ENCODE data around the gene KCNJ18. TPM values are rescaled to one million over a fixed set of nuclear protein-coding genes. Genes with fewer than 3 reads are reported as not detected.
"Not testable (repeated sequence)": the region's sequence is repeated elsewhere in the genome, so short reads cannot be mapped to it uniquely, and the experiment has no call there.

KCNJ18 gene
- total RNA-seq, 1 donor = not detected

DNA sequence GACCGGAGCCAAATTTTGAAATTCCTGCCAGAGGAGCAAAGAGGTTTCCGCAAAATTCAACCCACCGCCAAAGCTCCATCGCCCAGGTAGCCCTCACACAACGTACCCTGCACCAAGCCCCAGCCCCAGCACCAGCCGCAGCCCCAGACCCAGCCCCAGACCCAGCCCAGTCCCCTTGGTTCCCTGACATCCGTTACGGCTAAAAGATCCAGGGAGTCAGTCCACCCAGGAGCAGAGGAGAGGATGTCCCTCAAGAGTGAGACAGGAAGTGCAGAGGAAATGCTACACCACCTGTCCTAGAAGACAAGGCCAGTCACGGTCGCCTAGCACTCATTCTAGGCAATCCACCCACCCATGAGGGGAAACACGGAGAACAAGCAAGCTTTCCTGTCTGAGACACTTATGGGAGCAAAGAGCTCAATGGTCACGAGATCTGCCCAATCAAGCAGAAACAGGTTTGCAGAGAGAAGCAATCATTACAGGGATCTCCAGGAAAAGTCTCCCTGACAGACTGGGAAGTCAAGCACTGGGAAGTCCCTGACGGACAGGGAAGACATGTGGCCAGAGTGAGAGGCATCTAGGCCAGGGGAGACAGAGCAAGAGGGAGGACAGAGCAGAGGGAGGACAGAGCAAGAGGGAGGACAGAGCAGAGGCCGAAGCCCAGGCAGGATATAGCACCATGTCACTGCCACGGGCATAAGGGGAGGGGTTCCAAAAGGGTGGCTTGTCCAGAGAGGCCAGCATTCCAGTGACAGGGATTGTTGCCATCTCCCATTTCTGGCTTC, 15.0 kb upstream of the KCNJ18 start:
- DNase-seq (ENCODE audit: low read depth) = no peak
- H3K4me3 ChIP-seq (ENCODE audit: low read depth, low read length) = no peak overlapping the region
- TF ChIP-seq, protein P1, sequence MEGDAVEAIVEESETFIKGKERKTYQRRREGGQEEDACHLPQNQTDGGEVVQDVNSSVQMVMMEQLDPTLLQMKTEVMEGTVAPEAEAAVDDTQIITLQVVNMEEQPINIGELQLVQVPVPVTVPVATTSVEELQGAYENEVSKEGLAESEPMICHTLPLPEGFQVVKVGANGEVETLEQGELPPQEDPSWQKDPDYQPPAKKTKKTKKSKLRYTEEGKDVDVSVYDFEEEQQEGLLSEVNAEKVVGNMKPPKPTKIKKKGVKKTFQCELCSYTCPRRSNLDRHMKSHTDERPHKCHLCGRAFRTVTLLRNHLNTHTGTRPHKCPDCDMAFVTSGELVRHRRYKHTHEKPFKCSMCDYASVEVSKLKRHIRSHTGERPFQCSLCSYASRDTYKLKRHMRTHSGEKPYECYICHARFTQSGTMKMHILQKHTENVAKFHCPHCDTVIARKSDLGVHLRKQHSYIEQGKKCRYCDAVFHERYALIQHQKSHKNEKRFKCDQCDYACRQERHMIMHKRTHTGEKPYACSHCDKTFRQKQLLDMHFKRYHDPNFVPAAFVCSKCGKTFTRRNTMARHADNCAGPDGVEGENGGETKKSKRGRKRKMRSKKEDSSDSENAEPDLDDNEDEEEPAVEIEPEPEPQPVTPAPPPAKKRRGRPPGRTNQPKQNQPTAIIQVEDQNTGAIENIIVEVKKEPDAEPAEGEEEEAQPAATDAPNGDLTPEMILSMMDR (IDR thresholded peaks at IDR 0.05; ENCODE audit: insufficient read depth, low read depth, low read length) = no peak

DNA sequence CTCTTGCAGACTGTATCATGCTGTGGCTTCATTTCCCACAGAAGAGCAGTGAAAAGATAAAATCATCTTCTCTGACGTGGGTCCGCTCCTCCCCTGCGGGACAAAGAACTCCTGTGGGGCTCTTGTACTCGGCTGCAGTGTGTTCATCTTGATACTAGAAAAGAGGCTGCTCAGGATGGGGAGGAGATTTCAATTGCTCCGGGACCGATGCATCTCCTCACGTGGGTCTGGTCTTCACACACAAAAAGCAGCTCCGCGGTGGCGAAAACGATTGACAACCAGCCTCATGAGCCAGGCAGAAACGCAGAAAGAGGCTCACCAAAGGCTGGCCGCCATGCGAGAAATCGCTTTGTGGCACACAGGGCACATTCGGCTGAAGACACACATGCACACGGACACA, 14.4 kb upstream of the KCNJ18 start:
- DNase-seq (ENCODE audit: low read depth) = no peak
- H3K4me3 ChIP-seq (ENCODE audit: low read depth, low read length) = no peak overlapping the region
- TF ChIP-seq, protein P1 (IDR thresholded peaks at IDR 0.05; ENCODE audit: insufficient read depth, low read depth, low read length) = no peak

DNA sequence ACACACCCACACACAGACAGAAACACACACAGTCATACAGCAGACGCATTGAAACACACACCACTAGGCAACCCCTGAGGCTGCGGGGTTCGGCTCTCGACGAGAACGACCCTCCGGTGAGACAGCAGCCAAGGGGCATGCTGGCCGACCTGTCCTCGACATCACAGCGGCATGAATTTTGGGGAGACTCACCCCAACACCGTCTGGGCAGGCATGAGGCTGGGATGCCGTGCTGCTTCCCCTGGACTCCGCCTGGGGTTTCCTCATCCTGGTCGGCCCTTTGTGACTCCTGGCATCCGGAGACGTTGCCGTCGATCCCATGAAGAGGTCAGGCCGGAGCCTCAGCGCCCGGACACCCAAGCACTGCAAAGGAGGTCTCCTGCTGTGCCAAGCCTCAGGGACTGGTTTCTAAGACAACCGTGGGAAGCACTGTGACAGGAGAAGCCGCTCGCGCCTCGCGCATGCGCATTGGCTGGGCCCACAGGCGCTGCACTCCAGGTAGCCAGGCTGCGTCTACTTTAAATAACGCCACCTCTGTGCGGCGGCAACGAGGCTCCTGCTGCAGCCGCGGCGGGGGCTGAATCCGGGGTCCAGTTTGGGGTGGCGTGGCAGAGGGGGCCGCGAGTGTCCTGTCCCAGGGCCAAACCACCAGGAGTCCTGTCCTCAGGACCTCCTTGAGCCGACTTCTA, 13.8 kb upstream of the KCNJ18 start:
- TF ChIP-seq, protein P1 (IDR thresholded peaks at IDR 0.05; ENCODE audit: insufficient read depth, low read depth, low read length) = no peak
- H3K4me3 ChIP-seq (ENCODE audit: low read depth, low read length) = no peak overlapping the region
- DNase-seq (ENCODE audit: low read depth) = no peak

DNA sequence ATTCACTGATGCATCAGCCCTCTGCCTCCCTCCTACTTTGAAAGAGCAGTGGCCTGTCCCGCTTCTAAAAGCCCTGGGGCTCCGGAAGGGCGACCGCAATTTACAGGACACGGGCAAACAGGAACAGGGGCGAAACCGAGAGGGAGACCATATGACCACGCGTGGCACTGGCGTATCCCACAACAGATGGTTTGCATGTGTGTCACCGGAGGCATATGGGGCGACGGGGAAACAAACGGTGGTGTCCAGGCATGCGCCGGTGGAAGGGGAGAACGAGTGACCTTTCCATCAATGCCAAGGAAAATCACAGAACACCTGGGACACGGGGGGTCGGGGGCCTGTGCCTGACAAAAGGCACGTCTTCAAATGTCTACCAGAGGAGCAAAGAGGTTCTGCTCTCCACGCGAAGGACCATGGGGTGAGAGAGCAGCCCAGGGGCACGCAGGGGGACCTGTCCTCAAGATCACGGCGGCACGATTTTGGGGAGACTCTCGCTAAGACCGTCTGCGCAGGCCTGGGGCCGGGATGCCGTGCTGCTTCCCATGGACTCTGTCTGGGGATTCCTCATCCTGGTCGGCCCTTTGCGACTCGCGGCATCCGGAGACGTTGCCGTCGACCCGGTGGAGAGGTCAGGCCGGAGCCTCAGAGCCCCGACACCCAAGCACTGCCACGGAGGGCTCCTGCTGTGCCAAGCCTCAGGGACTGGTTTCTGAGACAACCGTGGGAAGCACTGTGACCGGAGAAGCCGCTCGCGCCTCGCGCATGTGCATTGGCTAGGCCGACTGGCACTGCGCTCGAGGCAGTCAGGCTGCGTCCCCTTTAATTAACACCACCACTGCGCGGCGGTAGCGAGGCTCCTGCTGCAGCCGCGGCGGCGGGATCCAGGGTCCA, 12.8 kb upstream of the KCNJ18 start:
- TF ChIP-seq, protein P1 (IDR thresholded peaks at IDR 0.05; ENCODE audit: insufficient read depth, low read depth, low read length) = no peak
- H3K4me3 ChIP-seq (ENCODE audit: low read depth, low read length) = no peak overlapping the region
- no peak for DNase-seq (ENCODE audit: low read depth)

DNA sequence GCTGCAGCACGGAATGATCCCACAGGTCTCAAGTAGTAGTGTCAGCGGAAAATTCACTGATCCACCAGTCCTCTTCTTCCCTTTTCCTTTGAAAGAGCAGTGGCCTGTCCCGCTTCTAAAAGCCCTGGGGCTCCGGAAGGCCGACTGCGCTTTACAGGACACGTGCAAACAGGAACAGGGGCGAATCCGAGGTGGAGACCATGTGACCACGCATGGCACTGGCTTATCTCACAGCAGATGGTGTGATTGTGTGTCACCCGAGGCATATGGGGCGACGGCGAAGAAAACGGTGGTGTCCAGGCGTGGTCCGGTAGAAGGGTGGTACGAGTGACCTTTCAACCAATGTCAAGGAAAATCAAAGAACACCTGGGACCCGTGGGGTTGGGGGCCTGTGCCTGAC, 12.0 kb upstream of the KCNJ18 start:
- no peak for DNase-seq (ENCODE audit: low read depth)
- no peak overlapping the region for H3K4me3 ChIP-seq (ENCODE audit: low read depth, low read length)
- TF ChIP-seq, protein P1 (IDR thresholded peaks at IDR 0.05; ENCODE audit: insufficient read depth, low read depth, low read length) = no peak

DNA sequence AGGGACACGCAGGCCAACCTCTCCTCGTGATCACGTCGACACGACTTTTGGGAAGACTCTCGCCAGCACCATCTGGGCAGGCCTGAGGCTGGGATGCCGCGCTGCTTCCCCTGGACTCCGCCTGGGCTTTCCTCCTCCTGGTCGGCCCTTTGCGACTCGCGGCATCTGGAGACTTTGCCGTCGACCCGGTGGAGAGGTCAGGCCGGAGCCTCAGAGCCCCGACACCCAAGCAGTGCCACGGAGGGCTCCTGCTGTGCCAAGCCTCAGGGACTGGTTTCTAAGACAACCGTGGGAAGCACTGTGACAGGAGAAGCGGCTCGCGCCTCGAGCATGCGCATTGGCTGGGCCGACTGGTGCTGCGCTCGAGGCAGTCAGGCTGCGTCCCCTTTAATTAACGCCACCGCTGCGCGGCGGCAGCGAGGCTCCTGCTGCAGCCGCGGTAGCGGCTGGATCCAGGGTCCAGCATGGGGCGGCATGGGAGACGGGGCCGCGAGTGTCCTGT, 11.4 kb upstream of the KCNJ18 start:
- DNase-seq (ENCODE audit: low read depth); H3K4me3 ChIP-seq (ENCODE audit: low read depth, low read length): not testable (repeated sequence)

DNA sequence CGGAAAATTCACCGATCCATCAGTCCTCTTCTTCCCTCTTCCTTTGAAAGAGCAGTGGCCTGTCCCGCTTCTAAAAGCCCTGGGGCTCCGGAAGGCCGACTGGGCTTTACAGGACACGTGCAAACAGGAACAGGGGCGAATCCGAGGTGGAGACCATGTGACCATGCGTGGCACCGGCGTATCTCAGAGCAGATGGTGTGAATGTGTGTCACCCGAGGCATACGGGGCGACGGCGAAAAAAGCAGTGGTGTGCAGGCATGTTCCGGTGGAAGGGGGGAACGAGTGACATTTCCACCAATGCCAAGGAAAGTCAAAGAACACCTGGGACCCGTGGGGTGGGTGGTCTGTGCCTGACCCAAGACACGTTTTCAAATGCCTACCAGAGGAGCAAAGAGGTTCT, 10.7 kb upstream of the KCNJ18 start:
- not testable (repeated sequence) for DNase-seq (ENCODE audit: low read depth); H3K4me3 ChIP-seq (ENCODE audit: low read depth, low read length)

DNA sequence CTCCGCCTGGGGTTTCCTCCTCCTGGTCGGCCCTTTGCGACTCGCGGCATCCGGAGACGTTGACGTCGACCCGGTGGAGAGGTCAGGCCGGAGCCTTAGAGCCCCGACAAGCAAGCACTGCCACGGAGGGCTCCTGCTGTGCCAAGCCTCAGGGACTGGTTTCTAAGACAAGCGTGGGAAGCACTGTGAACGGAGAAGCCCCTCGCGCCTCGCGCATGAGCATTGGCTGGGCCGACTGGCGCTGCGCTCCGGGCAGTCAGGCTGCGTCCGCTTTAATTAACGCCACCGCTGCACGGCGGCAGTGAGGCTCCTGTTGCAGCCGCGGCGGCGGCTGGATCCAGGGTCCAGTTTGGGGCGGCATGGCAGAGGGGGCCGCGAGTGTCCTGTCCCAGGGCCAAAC, 10.2 kb upstream of the KCNJ18 start:
- DNase-seq (ENCODE audit: low read depth); H3K4me3 ChIP-seq (ENCODE audit: low read depth, low read length): not testable (repeated sequence)

DNA sequence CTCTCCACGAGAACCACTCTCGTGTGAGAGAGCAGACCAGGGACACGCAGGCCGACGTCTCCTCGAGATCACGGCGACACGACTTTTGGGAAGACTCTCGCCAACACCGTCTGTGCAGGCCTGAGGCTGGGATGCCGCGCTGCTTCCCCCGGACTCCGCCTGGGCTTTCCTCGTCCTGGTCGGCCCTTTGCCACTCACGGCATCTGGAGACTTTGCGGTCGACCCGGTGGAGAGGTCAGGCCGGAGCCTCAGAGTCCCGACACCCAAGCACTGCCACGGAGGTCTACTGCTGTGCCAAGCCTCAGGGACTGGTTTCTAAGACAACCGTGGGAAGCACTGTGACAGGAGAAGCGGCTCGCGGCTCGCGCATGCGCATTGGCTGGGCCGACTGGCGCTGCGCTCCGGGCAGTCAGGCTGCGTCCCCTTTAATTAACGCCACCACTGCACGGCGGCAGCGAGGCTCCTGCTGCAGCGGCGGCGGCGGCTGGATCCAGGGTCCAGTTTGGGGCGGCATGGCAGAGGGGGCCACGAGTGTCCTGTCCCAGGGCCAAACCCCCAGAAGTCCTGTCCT, 9.1 kb upstream of the KCNJ18 start:
- DNase-seq (ENCODE audit: low read depth); H3K4me3 ChIP-seq (ENCODE audit: low read depth, low read length): not testable (repeated sequence)

DNA sequence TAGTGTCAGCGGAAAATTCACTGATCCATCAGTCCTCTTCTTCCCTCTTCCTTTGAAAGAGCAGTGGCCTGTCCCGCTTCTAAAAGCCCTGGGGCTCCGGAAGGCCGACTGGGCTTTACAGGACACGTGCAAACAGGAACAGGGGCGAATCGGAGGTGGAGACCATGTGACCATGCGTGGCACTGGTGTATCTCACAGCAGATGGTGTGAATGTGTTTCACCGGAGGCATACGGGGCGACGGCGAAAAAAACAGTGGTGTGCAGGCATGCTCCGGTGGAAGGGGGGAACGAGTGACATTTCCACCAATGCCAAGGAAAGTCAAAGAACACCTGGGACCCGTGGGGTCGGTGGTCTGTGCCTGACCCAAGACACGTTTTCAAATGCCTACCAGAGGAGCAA, 8.4 kb upstream of the KCNJ18 start:
- not testable (repeated sequence) for H3K4me3 ChIP-seq (ENCODE audit: low read depth, low read length); DNase-seq (ENCODE audit: low read depth)

DNA sequence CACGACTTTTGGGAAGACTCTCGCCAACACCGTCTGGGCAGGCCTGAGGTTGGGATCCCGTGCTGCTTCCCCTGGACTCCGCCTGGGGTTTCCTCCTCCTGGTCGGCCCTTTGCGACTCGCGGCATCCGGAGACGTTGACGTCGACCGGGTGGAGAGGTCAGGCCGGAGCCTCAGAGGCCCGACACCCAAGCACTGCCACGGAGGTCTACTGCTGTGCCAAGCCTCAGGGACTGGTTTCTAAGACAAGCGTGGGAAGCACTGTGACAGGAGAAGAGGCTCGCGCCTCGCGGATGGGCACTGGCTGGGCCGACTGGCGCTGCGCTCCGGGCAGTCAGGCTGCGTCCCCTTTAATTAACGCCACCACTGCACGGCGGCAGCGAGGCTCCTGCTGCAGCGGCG, 7.9 kb upstream of the KCNJ18 start:
- H3K4me3 ChIP-seq (ENCODE audit: low read depth, low read length); DNase-seq (ENCODE audit: low read depth): not testable (repeated sequence)
